Caco-2 (cell line): Measurements from ENCODE around the gene SH3TC1. TPM values are rescaled to one million over a fixed set of nuclear protein-coding genes. Genes with fewer than 3 reads are reported as not detected.

Experiments
- BruUV-seq: library from RNA; stranded (reverse); fragments of 400-500 nt; replicated peaks from 2 replicates; lab custom pipeline; 2021; lab: Mats Ljungman, UMichigan
- CTCF ChIA-PET: fragments of 300-600 bp; sonication (Branson Sonifier 250); formaldehyde crosslinking; loops from one replicate; lab custom pipeline; 2022; ENCODE audit warnings: antibody characterized with exemption; lab: Charles Lee
- POLR2A ChIA-PET: fragments of 300-600 bp; sonication (Branson Sonifier 250); formaldehyde crosslinking; loops from one replicate; lab custom pipeline; 2022; ENCODE audit warnings: antibody characterized with exemption; lab: Charles Lee
- DNase-seq, 2 experiments: peaks; one replicate each; pipeline versions ENCODE4 v3.0.0 to v3.0.0-alpha.2; 2020 to 2022
- H3K27me3 ChIP-seq: replicated peaks from 2 replicates; pipeline ENCODE4 v1.6.0; 2011; ENCODE audit warnings: low read length; ENCODE audit not compliant: control insufficient read depth, insufficient read depth
- H3K36me3 ChIP-seq: 2 replicates; pipeline ENCODE4 v1.5.1; 2011; ENCODE audit warnings: low read length; ENCODE audit not compliant: control insufficient read depth, insufficient read depth
- H3K4me1 ChIP-seq: fragments of 250-450 bp; sonication (Bioruptor Pico); 2 replicates; pipeline ENCODE4 v1.5.1; 2020; ENCODE audit warnings: mild to moderate bottlenecking
- H3K4me3 ChIP-seq: 2 replicates; pipeline ENCODE4 v1.5.1; 2011; ENCODE audit warnings: low read depth, mild to moderate bottlenecking, control low read depth, low read length
- H3K9me3 ChIP-seq: fragments of 250-450 bp; sonication (Bioruptor Pico); 2 replicates; pipeline ENCODE4 v1.5.1; 2020; ENCODE audit warnings: mild to moderate bottlenecking, moderate library complexity
- H3K27ac Mint-ChIP-seq: one replicate; pipeline ENCODE4 v1.8.0; 2022; ENCODE audit warnings: mixed read lengths; ENCODE audit not compliant: unreplicated experiment
- H3K27me3 Mint-ChIP-seq: one replicate; pipeline ENCODE4 v1.8.0; 2022; ENCODE audit warnings: mixed read lengths; ENCODE audit not compliant: insufficient read depth, unreplicated experiment
- H3K36me3 Mint-ChIP-seq: one replicate; pipeline ENCODE4 v1.8.0; 2022; ENCODE audit warnings: mild to moderate bottlenecking, mixed read lengths; ENCODE audit not compliant: insufficient read depth, unreplicated experiment
- H3K4me1 Mint-ChIP-seq: one replicate; pipeline ENCODE4 v1.8.0; 2022; ENCODE audit warnings: low read depth, mixed read lengths; ENCODE audit not compliant: unreplicated experiment
- H3K4me3 Mint-ChIP-seq: one replicate; pipeline ENCODE4 v1.8.0; 2022; ENCODE audit warnings: mild to moderate bottlenecking, moderate library complexity, mixed read lengths; ENCODE audit not compliant: unreplicated experiment
- H3K9me3 Mint-ChIP-seq: one replicate; pipeline ENCODE4 v1.8.0; 2022; ENCODE audit warnings: mixed read lengths; ENCODE audit not compliant: unreplicated experiment
- CTCF ChIP-seq, 2 experiments: fragments of 200-600 bp in 1 of 2; IDR thresholded peaks; 1 replicate in 1 of 2; 2 replicates in 1 of 2; pipeline versions ENCODE4 v1.5.1 to v1.8.0; 2011 to 2022; ENCODE audit warnings: antibody characterized with exemption in 1 of 2, control low read depth in 1 of 2, inconsistent platforms in 1 of 2, low read depth in 1 of 2, low read length in 1 of 2, mild to moderate bottlenecking in 1 of 2, moderate library complexity in 1 of 2; ENCODE audit not compliant: insufficient read depth in 1 of 2, severe bottlenecking in 1 of 2, unreplicated experiment in 1 of 2
- intact Hi-C: fragments of 100-400 bp; cut with micrococcal nuclease; formaldehyde crosslinking; loops from one replicate; pipeline ENCODE4 v1.10.0; 2022; ENCODE audit not compliant: unreplicated experiment
- total RNA-seq: library from RNA; stranded (reverse); gene quantifications from 2 replicates; pipeline ENCODE4 v1.2.3, GENCODE V29; 2022

SH3TC1 gene
- total RNA-seq, 1 experiment from 2014 or later, result 18.6 TPM

GRCh38 chr4:8241211-8241779 lies 42.2 kb downstream of the SH3TC1 start:
- no peaks in the 10 kb centered on the region for H3K27me3 ChIP-seq
- CTCF ChIA-PET, result no interaction called here

GRCh38 chr4:8241895-8242696 lies 43.0 kb downstream of the SH3TC1 start:
- Mint-ChIP-seq H3K9me3 (no peaks in the 10 kb centered on the region), H3K4me1 (peaks cover 6% of the 10 kb centered on the region), H3K36me3 (no peaks in the 10 kb centered on the region), H3K27ac (no peak overlapping the region), H3K4me3 (no peak overlapping the region), H3K27me3 (no peaks in the 10 kb centered on the region)
- Histone ChIP-seq H3K27me3 (no peaks in the 10 kb centered on the region), H3K9me3 (no peaks in the 10 kb centered on the region), H3K4me1 (peaks cover 33% of the 10 kb centered on the region), H3K36me3 (peaks cover 1% of the 10 kb centered on the region), H3K4me3 (no peak overlapping the region)
- intact Hi-C loops, result loop anchor here (1.0 kb wide), 2 partner anchors 161 to 168 kb away; no protein-coding TSS in a partner anchor
- CTCF ChIA-PET, result interaction anchor here (0.6 to 1.7 kb wide), 10 partner anchors 43 to 210 kb away, joined by 3 to 27 read pairs (median 4); partner anchors contain the start of gene SH3TC1
- POLR2A ChIA-PET, result interaction anchor here (0.6 kb wide), 1 partner anchor 187 kb away, joined by 4 read pairs; no protein-coding TSS in a partner anchor
- DNase-seq, result peak; percentile 82 to 90
- TF ChIP-seq CTCF (IDR thresholded peaks at IDR 0.05; ENCODE audit: insufficient read depth in 1 of 2, low read depth in 1 of 2, low read length in 1 of 2, severe bottlenecking in 1 of 2, unreplicated experiment in 1 of 2), result peak; percentile 83 to 92
- BruUV-seq, result no TSS peak

More at GRCh38 chr4:8241211-8241779, 42.2 kb downstream of the SH3TC1 start:
- intact Hi-C loops, result no loop called here
- no peak for TF ChIP-seq CTCF (IDR thresholded peaks at IDR 0.05; ENCODE audit: insufficient read depth in 1 of 2, low read depth in 1 of 2, low read length in 1 of 2, severe bottlenecking in 1 of 2, unreplicated experiment in 1 of 2)
- H3K36me3 ChIP-seq, result peaks cover 1% of the 10 kb centered on the region
- no peak overlapping the region for H3K27ac Mint-ChIP-seq
- DNase-seq, result no peak
- H3K9me3 ChIP-seq, result no peaks in the 10 kb centered on the region
- peaks cover 33% of the 10 kb centered on the region for H3K4me1 ChIP-seq
- no TSS peak for BruUV-seq
- peaks cover 6% of the 10 kb centered on the region for H3K4me1 Mint-ChIP-seq
- H3K36me3 Mint-ChIP-seq, result no peaks in the 10 kb centered on the region
- no peak overlapping the region for H3K4me3 ChIP-seq
- H3K4me3 Mint-ChIP-seq, result no peak overlapping the region
- H3K27me3 Mint-ChIP-seq, result no peaks in the 10 kb centered on the region
- H3K9me3 Mint-ChIP-seq, result no peaks in the 10 kb centered on the region
- POLR2A ChIA-PET, result no interaction called here

- H3K27me3 Mint-ChIP-seq, result no peaks in the 10 kb centered on the region
- H3K36me3 ChIP-seq, result peaks cover 1% of the 10 kb centered on the region
- peaks cover 6% of the 10 kb centered on the region for H3K4me1 Mint-ChIP-seq
- no peak overlapping the region for H3K4me3 ChIP-seq
- H3K36me3 Mint-ChIP-seq, result no peaks in the 10 kb centered on the region
- ChIA-PET POLR2A (interaction anchor here (0.6 kb wide), 1 partner anchor 186 kb away, joined by 4 read pairs; no protein-coding TSS in a partner anchor), CTCF (interaction anchor here (0.6 to 1.7 kb wide), 10 partner anchors 43 to 211 kb away, joined by 3 to 27 read pairs (median 4); partner anchors contain the start of gene SH3TC1)
- intact Hi-C loops, result loop anchor here (1.0 kb wide), 2 partner anchors 160 to 167 kb away; no protein-coding TSS in a partner anchor
- no peaks in the 10 kb centered on the region for H3K9me3 Mint-ChIP-seq
- no peak for DNase-seq
- no peak for TF ChIP-seq CTCF (IDR thresholded peaks at IDR 0.05; ENCODE audit: insufficient read depth in 1 of 2, low read depth in 1 of 2, low read length in 1 of 2, severe bottlenecking in 1 of 2, unreplicated experiment in 1 of 2)
- H3K4me3 Mint-ChIP-seq, result no peak overlapping the region
- no peak overlapping the region for H3K27ac Mint-ChIP-seq
- no TSS peak for BruUV-seq
- peaks cover 28% of the 10 kb centered on the region for H3K4me1 ChIP-seq
- no peaks in the 10 kb centered on the region for H3K9me3 ChIP-seq
- H3K27me3 ChIP-seq, result no peaks in the 10 kb centered on the region
These were observed 43.9 kb downstream of the SH3TC1 start for GRCh38 chr4:8242782-8243560.
